HG02943 (cell line): ENCODE results near the gene PRDM4.
A peak's percentile ranks its signal among the peaks of the same experiment; 100 is the strongest.
"Not testable (repeated sequence)": the region's sequence is repeated elsewhere in the genome, so short reads cannot be mapped to it uniquely, and the experiment has no call there.

Experiments used
- ATAC-seq: cut with Tn5 transposase; IDR thresholded peaks from one replicate; pipeline ENCODE4 v1.9.1; 2021; ENCODE audit warnings: mild to moderate bottlenecking, low read depth, moderate library complexity; ENCODE audit not compliant: unreplicated experiment

Gene PRDM4

DNA sequence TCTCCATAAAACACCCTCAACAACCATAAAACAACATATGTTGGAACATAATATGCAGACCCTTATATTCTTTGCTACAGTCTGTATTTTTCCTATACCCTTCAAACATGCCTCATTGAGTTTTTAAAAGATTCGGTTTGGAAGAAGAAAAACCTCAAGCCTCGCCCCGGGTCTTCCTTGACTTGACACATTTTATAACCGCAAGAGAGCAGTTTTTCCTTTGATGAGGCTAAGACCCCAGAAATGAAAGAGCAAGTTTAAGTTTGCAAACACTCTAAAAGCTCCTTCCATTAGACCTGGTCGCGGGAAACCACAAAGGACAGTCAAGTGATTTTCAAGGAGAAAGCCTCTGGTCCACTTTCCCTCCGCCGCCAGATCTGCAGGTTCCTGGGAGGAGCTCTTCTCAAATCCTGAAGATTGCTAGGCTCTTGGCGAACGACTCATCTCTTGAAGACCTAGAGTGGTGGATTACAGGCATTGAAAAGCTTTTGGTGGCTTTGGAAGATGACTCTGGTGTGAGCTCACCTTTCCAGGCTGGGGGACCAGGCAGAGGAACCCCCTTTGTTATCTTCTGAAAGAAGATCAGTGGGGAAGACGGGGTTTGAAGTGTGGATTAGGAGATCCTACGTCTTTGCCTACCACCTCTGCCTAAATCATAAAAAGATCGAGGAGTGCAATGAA lies 13.6 kb upstream of the PRDM4 start, which contains the start of gene ASCL4:
Gene ASCL4, plus strand, starts transcription at position 356 of the 681 bp plus-strand sequence. CDS start 515 bp downstream, outside the sequence.
- no peak for ATAC-seq

DNA sequence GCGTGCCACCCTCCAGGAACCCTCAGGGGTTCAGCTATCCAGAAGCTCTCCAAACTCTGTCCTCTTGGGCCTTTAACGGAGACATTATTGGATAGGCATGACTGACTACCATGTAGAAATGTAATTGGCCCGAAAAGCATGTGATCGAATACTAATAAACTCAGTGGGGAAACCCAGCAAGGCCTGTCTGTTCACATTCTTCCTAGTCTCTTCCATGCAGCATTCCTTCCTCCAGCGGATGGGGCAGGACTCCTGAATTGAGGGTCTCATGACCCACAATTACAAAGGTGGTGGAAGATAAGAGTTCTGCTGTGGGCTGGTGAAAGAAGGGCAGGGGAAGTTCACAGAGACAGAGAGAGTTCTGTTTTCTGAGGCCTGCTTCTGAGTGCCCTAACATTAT lies 6.5 kb upstream of the PRDM4 start:
- no peak for ATAC-seq

DNA sequence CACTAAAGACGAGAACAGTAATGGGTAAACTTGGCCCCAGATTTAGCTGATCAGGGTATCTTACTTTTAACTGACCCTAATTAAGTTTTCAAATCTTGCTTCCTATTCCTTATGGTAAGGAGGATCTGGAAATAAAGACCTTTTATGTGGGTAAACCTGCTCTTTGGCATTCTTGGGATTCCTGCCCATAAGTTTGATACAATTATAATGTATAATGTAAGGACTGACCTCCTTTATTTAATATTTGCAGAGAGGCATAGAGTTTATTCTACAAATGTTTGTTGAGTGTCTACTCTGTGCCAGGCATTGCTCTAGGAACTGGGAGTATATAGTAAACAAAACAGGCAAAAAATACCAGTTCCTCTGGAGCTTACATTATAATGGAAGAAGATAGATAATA lies 4.4 kb upstream of the PRDM4 start:
- ATAC-seq: no peak

DNA sequence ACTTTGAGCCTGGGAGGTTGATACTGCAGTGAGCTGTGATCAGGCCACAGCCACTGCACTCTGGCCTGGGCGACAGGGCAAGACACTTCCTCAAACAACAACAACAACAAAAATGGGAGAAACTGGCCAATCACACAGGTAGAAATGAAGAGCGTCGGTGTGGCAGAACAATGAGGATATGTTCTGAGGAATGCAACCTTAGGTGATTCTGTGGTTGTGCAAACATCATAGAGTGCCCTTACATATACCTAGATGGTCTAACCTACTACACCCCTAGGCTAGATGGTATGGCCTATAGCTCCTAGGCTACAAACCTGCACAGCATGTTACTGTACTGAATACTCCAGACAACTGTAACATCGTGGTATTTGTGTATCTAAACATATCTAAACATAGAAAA lies 3.7 kb upstream of the PRDM4 start:
- no peak for ATAC-seq

DNA sequence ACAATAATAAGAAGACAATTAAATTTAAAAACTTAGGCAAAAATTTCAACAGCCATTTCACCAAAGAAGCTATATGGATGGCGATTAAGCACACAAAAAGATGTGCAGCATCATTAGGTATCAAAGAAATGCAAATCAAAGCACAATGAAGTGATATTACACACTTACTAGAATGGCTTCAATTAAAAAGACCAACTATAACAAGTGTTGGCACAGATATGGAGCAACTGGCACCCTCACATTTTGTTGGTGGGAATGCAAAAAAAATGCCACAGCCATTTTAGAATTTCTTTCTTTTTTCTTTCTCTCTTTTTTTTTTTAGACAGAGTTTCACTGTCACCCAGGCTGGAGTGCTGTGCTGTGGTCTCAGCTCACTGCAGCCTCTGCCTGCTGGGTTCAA lies 1.9 kb upstream of the PRDM4 start:
- ATAC-seq: no peak

DNA sequence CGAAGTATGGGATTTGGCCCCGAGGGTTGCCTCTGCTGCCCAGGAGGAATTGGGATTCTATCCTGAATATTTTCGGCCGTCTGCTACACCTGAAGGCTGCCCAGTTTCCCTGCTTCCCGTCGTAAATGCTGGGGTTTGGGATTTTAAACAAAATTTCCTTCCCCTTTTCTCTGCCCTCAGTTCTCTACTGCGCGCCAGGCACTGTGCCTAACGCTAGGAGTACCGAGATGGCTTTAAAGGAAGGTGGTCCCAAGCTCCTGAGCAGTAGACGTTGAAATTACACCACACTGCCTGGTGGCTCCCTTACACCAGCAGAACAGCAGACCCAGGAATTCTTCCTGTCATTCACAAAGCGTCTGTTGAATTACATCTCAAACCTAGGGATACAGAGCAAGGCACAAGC lies 566 bp upstream of the PRDM4 start:
- no peak for ATAC-seq

DNA sequence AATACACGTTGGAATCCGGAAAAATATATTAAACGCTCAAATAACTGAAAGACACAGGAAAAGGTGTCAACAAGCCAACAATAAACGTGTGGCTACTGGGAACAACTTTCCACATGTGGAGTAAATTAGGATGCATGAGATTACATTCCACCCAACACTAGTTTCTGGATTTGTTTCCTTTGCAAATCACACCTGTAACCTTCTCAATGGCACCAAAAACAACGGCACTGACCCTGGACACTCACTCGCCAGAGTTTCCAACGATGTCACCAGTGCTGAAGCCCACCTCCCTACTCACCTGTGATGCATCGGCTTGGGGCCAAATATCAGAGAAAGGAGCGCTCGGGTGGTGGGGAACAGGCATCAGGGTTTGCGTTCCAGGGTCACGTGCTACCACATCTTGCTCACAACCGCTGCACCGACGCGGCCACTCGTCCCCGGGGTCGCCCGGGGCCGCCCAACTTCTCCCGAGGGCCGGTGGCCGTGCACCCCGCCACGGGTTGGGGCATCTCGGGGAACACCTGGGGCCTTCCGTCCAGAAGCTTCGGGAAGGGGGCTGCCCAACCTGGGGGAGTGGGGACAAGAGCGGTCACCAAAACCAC lies 629 bp downstream of the PRDM4 start:
- peak; percentile 27 for ATAC-seq

DNA sequence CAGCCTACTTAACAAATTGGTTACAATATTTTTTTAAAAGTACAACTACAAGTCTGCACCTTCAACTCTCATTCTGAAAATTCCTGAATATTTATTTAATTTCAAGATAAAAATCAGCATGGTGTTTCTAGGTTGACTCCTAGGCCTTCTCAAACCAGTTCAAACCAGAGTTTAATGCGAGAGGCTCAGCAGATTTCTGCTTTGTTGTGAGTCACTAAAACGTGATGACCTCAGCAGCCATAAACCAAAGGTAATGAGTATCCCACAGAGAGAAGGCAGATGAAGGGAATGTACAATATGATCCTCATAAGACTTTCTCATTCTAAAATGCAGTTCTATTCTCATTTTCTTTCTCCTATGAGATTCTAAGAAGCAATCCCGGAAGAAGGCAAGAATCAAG lies 1.5 kb downstream of the PRDM4 start:
- no peak for ATAC-seq

DNA sequence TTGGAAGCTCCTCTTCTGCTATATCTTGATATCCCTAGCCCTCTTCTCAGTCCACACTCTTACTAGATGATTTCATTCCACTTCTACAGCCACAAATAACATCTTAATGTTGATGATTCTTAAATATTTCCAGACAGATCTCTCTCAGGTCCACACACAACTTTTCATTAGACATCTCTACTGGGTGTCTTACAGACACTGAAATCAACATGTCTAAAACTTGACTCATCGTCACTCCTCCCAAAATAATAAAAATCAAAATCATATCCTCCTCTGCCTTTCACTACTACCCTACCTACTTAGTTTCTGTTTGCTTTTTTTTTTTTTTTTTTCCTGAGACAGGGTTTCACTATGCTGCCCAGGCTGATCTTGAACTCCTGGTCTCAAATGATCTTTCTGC lies 11.9 kb downstream of the PRDM4 start:
- no peak for ATAC-seq

DNA sequence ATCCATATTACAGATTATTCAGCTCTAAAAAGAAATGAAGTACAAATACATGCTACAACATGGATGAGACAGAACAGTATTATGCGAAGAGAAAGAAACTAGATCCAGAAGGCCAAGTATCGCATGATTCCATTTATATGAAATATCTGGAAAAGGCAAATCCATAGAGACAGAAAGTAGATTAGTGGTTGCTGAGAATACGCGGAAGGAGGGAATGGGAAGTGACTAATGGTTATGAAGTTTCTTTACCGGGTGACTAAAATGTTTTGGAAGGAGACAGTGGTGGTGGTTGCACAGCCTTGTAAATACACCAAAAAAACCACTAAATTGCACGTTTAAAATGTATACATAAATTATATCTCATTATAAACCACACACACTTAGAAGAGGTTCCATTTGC lies 12.5 kb downstream of the PRDM4 start:
- ATAC-seq: no peak

DNA sequence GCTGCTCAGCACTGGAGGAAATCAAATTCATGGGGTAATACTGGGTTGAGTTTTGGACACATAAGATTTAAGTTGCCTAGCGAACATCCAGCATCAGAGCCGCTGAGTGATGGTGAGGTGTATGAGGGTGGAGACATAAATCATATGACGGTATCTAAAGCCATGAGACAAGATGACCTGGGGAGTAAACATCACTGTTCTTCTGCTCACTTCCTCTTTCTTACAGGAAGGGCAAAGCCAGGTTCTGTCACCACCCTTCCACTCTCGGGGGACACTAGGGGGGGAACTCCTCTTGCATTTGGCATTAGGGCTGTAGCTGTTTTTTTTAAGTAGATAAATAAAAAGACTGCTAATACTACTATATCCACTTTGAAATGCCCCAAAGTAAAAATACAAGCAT lies 24.0 kb downstream of the PRDM4 start:
- peak; percentile 91 for ATAC-seq

DNA sequence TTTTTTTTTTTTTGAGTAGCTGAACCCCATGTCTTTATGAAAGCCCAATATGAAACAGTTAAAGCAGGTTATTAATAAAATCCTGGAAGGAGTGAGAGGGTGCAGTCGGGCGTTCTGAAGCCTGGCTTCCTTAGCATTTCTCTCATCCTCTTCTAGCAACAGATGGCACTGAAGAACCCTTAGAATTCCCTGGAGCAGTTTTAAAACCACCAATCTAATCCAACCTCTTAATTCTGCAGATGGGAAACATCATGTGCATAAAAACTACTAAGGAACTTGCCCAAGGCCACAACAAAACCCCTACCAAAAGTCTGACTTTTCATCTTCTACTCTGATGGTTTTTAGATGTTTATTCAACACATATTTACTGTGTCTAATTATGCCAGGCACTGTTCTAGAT lies 25.2 kb downstream of the PRDM4 start:
- no peak for ATAC-seq

DNA sequence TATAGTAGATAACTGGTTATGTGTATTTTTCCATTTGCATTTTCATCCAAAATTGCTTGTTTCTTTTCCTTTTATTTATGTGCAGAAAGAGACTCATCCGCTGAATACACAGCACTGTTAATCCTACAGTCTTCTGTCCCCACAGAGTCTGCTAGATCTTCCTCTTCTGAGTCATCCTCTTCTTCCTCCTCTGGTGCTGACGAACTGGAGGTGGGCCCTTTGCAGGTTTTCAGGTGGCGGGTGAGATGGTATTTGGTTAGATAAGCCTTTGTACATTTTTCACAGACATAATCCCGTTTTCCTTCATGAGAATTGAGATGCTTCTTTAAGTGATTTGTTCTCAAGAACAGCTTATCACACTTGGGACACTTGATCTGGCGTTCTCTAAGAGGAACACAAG lies 26.8 kb downstream of the PRDM4 start:
- no peak for ATAC-seq

DNA sequence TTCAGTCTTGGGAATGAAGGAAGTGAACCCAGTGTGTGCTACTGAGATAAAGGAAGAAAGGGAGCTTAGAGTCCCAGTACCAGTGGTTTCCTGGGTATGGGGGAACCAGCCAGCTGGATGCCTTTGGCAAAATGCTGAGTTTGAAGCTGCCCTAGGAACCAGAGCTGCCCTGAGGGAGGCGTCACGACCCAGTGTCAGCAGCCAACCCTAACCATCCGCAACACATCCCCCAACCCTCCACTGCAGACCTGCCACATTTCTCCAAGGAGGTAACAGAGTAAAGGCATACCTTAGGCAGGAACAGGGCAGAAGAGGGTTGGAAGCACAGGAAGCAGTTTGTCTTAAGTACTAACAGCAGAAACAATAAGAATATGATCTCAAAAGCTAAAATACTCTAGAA lies 28.6 kb downstream of the PRDM4 start:
- ATAC-seq: no peak

DNA sequence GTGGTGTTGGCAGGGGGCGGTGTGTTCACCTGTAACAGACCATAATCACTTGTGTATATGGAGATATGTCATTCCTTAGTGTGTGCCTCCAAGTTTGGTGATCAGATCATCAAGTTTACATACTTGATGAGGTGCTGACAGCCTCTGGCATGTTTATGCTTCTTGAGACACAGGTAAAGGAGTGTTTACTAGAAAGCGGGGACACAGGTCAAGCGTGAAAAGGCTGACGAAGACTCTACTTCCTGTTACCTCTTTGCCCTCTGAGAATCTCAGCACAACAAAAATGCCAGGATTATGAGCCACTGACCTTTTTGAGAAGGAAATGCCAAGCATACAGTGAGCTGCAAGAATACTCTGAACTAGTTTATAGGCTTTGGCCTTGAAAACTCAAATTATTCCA lies 29.6 kb downstream of the PRDM4 start:
- no peak for ATAC-seq

DNA sequence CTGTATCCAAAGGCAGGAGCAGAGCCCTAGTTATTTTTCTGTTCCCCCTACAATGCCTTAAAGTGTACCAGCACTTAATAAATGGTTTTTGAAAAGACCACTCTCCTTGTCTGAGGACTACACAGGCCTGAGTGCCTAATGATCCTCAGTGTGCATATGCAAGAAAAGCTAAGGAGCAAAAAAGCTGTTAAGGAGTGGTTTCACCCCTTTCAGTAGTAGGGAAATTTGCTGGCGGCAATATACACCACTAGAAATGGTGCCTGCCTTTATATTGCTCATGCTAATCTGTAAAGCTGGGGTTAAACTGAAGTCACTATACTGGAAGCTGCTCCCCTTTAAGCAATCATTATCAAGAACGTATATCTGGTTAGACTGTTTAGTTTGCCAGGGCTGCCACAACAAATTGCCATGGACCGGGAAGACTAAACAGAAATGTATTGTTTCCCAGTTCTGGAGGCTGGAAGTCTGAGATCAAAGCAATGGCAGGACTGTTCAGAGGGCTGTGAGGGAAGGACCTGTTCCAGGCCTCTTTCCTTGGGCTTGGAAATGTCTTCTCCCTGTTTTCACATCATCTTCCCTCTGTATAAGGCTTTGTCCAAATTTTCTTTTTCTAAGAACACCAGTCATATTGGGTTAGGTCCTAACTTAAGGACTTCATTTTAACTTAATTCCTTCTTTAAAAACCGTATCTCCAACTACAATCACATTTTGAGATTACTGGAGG lies 30.2 kb downstream of the PRDM4 start:
- ATAC-seq: no peak

DNA sequence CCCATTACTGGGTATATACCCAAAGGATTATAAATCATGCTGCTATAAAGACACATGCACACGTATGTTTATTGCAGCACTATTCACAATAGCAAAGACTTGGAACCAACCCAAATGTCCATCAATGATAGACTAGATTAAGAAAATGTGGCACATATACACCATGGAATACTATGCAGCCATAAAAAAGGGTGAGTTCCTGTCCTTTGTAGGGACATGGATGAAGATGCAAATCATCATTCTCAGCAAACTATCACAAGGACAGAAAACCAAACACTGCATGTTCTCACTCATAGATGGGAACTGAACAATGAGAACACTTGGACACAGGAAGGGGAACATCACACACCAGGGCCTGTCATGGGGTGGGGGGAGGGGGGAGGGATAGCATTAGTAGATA lies 33.2 kb downstream of the PRDM4 start:
- not testable (repeated sequence) for ATAC-seq

DNA sequence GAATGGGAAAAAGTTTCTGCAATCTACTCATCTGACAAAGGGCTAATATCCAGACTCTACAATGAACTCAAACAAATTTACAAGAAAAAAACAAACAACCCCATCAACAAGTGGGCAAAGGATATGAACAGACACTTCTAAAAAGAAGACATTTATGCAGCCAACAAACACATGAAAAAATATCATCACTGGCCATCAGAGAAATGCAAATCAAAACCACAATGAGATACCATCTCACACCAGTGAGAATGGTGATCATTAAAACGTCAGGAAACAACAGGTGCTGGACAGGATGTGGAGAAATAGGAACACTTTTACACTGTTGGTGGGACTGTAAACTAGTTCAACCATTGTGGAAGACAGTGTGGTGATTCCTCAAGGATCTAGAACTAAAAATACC lies 33.6 kb downstream of the PRDM4 start:
- not testable (repeated sequence) for ATAC-seq

DNA sequence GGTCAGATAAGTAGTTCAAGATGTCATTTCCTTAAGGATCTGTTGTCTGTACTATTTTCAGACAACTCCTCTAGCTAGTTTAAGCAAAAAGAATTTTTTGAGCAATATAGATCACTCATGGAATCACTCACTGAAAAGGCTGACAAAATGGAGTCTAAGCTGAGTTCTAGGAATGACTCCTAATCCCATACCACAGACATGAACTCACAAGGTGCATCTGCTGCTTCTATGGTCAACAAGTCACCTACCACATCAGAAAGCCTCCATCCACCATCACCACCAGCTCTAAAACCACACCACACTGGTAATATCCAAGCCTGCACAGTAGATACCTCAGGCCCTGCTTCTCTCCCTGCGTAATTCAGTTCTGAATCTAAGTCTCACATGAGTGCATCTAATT lies 42.3 kb downstream of the PRDM4 start:
- ATAC-seq: no peak

DNA sequence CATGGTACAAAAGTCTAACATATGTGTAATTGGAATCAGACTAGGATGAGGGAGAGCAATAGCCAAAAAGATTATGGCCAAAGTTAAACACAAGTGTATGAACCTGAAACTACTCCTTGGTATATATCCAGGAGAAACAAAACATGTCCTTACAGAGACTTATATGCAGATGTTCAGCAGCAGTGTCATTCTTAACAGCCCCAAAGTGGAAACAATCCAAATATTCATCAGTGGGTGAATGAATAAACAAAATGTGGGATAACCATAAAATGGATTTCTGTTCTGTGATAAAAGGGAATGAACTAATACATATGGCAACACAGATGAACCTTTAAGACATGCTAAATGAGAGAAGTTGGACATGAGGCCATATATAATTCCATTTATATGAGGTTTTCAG lies 45.2 kb downstream of the PRDM4 start:
- no peak for ATAC-seq

DNA sequence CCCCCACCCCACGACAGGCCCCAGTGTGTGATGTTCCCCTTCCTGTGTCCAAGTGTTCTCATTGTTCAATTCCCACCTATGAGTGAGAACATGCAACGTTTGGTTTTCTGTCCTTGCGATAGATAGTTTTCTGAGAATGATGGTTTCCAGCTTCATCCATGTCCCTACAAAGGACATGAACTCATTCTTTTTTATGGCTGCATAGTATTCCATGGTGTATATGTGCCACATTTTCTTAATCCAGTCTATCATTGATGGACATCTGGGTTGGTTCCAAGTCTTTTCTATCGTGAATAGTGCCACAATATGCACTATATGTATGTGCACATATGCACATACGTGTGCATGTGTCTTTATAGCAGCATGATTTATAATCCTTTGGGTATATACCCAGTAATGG lies 55.4 kb downstream of the PRDM4 start:
- not testable (repeated sequence) for ATAC-seq

DNA sequence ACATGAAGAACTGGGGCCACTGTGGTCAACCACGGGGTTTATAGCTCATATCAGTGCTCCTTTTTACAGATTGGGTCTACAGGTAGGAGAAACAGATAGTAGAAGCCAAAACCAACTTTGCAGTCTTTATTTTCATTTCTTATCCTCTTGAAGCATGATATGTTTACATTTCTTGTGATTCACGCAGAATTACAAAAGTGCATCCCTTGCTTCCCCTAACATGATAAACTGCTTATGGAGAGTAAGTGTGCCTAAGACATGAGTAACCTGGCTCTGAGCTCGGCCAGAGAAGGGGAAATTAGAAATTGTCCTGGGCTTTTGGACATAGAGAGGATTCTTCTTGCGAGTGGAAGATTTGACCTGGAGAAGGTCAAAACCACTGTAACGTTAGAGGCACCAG lies 56.9 kb downstream of the PRDM4 start:
- ATAC-seq: no peak
